ENCODE data around the gene LPCAT1. TPM values are rescaled to one million over a fixed set of nuclear protein-coding genes. Genes with fewer than 3 reads are reported as not detected.

LPCAT1 gene
- total RNA-seq, 1 experiment from 2014 or later = 75.0 TPM

- no peak for ATAC-seq
Observed at GRCh38 chr5:1543398-1544293, 19.9 kb upstream of the LPCAT1 start.

More at GRCh38 chr5:1543398-1544293, 19.9 kb upstream of the LPCAT1 start:
- Histone ChIP-seq H3K9me3 (ENCODE audit: control insufficient read depth in 1 of 2, insufficient read depth in 1 of 2, low read depth in 1 of 2, low read length in 2 of 2) (no peaks in the 10 kb centered on the region), H3K9me2 (ENCODE audit: insufficient read depth) (no peaks in the 10 kb centered on the region), H2AFZ (ENCODE audit: low read depth, low read length, poor library complexity, severe bottlenecking) (no peak overlapping the region), H3K4me1 (ENCODE audit: control insufficient read depth in 1 of 2, insufficient read depth in 2 of 2, low read length in 2 of 2) (peaks cover 0 to 6% of the 10 kb centered on the region in 2 experiments; a peak in 2 of 4 replicates), H3K4me3 (replicated peaks in 1 of 2; ENCODE audit: low read depth in 1 of 2, low read length in 2 of 2) (no peak overlapping the region), H3K79me2 (ENCODE audit: insufficient read depth, low read length) (no peaks in the 10 kb centered on the region), H3K27me3 (ENCODE audit: insufficient read depth, low read length) (no peaks in the 10 kb centered on the region), H3K4me2 (ENCODE audit: low read length) (no peak overlapping the region), H3K36me3 (ENCODE audit: control insufficient read depth in 1 of 2, insufficient read depth in 2 of 2, low read length in 2 of 2) (no peaks in the 10 kb centered on the region), H3K9ac (ENCODE audit: low read length) (no peak overlapping the region), H3K27ac (ENCODE audit: low read depth, low read length) (no peak overlapping the region), H4K20me1 (ENCODE audit: insufficient read depth) (no peaks in the 10 kb centered on the region)
- ChIA-PET RAD21 (ENCODE audit: low non-redundant PET in 1 of 2, low total read pairs in 2 of 2, uncharacterized antibody in 2 of 2, unreplicated experiment in 2 of 2) (interaction anchor here in 1 of 2 experiments (0.9 kb wide), 1 partner anchor 21 kb away, joined by 3 read pairs; no protein-coding TSS in a partner anchor), POLR2A (interaction anchor here (0.7 to 1.5 kb wide), 3 partner anchors 8 to 27 kb away, joined by 3 to 5 read pairs (median 4); no protein-coding TSS in a partner anchor), CTCF (no interaction called here)
- TF ChIP-seq ZBTB33 (IDR thresholded peaks at IDR 0.05; ENCODE audit: extremely low read depth, insufficient replicate concordance, low read length) (no peak), ZFX (IDR thresholded peaks at IDR 0.05) (no peak), SP1 (IDR thresholded peaks at IDR 0.05; ENCODE audit: low read depth) (no peak), RAD21 (IDR thresholded peaks at IDR 0.05; ENCODE audit: low read depth) (no peak), CTCF (IDR thresholded peaks at IDR 0.05 in 2 of 3, conservative IDR thresholded peaks at IDR 0.05 in 1 of 3; ENCODE audit: borderline replicate concordance in 1 of 3, insufficient read depth in 1 of 3, low read depth in 2 of 3, low read length in 2 of 3) (no peak)
- intact Hi-C loops (cut with micrococcal nuclease) = no loop called here
- no peak for DNase-seq (ENCODE audit: low read depth, low spot score)
- no TSS peak for BruUV-seq (replicated peaks)

All from HCT116 (cell line).